K562 (cell line): ENCODE data around the gene ZCCHC14. TPM values are rescaled to one million over a fixed set of nuclear protein-coding genes. Genes with fewer than 3 reads are reported as not detected.

Source experiments
- CHD4 ChIP-seq: fragments of 200-600 bp; sonication (generic); IDR thresholded peaks from 3 replicates; pipeline ENCODE4 v1.6.1; 2012; ENCODE audit warnings: low read depth, mild to moderate bottlenecking, mixed read lengths, low read length, inconsistent platforms; ENCODE audit not compliant: insufficient read depth, insufficient replicate concordance, poor library complexity, severe bottlenecking
- ERF ChIP-seq: fragments of 450-650 bp; formaldehyde crosslinking; IDR thresholded peaks from 2 replicates; pipeline ENCODE4 v1.4.0; 2020; ENCODE audit warnings: mild to moderate bottlenecking, mixed read lengths
- FOXK1 ChIP-seq: sonication (generic); formaldehyde crosslinking; IDR thresholded peaks from 2 replicates; pipeline ENCODE4 v1.8.0; 2022; ENCODE audit warnings: missing genetic modification reagents, mild to moderate bottlenecking, borderline replicate concordance
- GTF2F1 ChIP-seq: IDR thresholded peaks from 2 replicates; pipeline ENCODE4 v1.6.1; 2011; ENCODE audit warnings: low read depth, low read length, improper control_type of control experiment
- GTF3C2 ChIP-seq: IDR thresholded peaks from 3 replicates; pipeline ENCODE4 v1.6.1; 2011; ENCODE audit warnings: borderline replicate concordance, mild to moderate bottlenecking, moderate library complexity; ENCODE audit not compliant: insufficient read length; ENCODE audit errors: extremely low read depth
- HMGN3 ChIP-seq: IDR thresholded peaks from 2 replicates; pipeline ENCODE4 v1.6.1; 2011; ENCODE audit warnings: borderline replicate concordance, low read depth, mild to moderate bottlenecking, mixed read lengths, low read length; ENCODE audit not compliant: insufficient read length; ENCODE audit errors: extremely low read depth
- KDM2B ChIP-seq: fragments of 250-450 bp; sonication (Bioruptor Pico); IDR thresholded peaks from 2 replicates; pipeline ENCODE4 v1.8.0; 2021; ENCODE audit warnings: mild to moderate bottlenecking, moderate library complexity
- KLF16 ChIP-seq: IDR thresholded peaks from 2 replicates; pipeline ENCODE4 v1.6.1; 2016; ENCODE audit warnings: antibody characterized with exemption
- OTX1 ChIP-seq: fragments of 450-650 bp; formaldehyde crosslinking; IDR thresholded peaks from 2 replicates; pipeline ENCODE4 v1.4.0; 2022; ENCODE audit warnings: mild to moderate bottlenecking
- PHF20 ChIP-seq: fragments of 450-650 bp; IDR thresholded peaks from 2 replicates; pipeline ENCODE4 v1.6.1; 2018; ENCODE audit not compliant: partially characterized antibody
- RNF2 ChIP-seq: sonication (generic); IDR thresholded peaks from 2 replicates; pipeline ENCODE4 v1.6.1; 2016
- SAFB ChIP-seq: fragments of 200-400 bp; formaldehyde crosslinking; IDR thresholded peaks from 2 replicates; pipeline ENCODE4 v1.6.1; 2017; ENCODE audit warnings: low read depth, low read length, borderline replicate concordance
- SIRT6 ChIP-seq: IDR thresholded peaks from one replicate; pipeline ENCODE4 v1.6.1; 2012; ENCODE audit warnings: low read depth, mild to moderate bottlenecking, control low read depth, inconsistent platforms, low read length, moderate library complexity
- TAF15 ChIP-seq: fragments of 200-400 bp; formaldehyde crosslinking; IDR thresholded peaks from 2 replicates; pipeline ENCODE4 v1.6.1; 2017; ENCODE audit warnings: mild to moderate bottlenecking, low read depth, low read length, moderate library complexity
- TCF3 ChIP-seq: sonication (generic); formaldehyde crosslinking; IDR thresholded peaks from 2 replicates; pipeline ENCODE4 v1.4.0; 2020; ENCODE audit warnings: mild to moderate bottlenecking, missing genetic modification reagents
- TEAD1 ChIP-seq, 2 experiments: fragments of 450-650 bp in 1 of 2; sonication (generic) in 1 of 2; formaldehyde crosslinking; IDR thresholded peaks; 2 replicates each; pipeline versions ENCODE4 v1.4.0 to v1.8.0; 2020 to 2022; ENCODE audit warnings: mild to moderate bottlenecking in 2 of 2, missing genetic modification reagents in 1 of 2
- THAP12 ChIP-seq: fragments of 250-450 bp; sonication (Bioruptor Pico); IDR thresholded peaks from 2 replicates; pipeline ENCODE4 v1.9.0; 2021; ENCODE audit warnings: mild to moderate bottlenecking, inconsistent platforms
- XRCC4 ChIP-seq: IDR thresholded peaks from one replicate; pipeline ENCODE4 v1.6.1; 2011; ENCODE audit not compliant: insufficient read depth, insufficient read length; ENCODE audit errors: extremely low read depth
- ZEB2 ChIP-seq: fragments of 450-650 bp; IDR thresholded peaks from 2 replicates; pipeline ENCODE4 v1.6.1; 2016
- ZNF12 ChIP-seq: sonication (generic); formaldehyde crosslinking; IDR thresholded peaks from 2 replicates; pipeline ENCODE4 v1.4.0; 2020; ENCODE audit warnings: mild to moderate bottlenecking, missing genetic modification reagents
- ZNF121 ChIP-seq: sonication (generic); formaldehyde crosslinking; conservative IDR thresholded peaks from 2 replicates; pipeline ENCODE4 v1.8.0; 2022; ENCODE audit warnings: missing genetic modification reagents
- ZNF696 ChIP-seq: fragments of 250-450 bp; sonication (Bioruptor Pico); conservative IDR thresholded peaks from 2 replicates; pipeline ENCODE4 v1.4.0; 2020; ENCODE audit warnings: mild to moderate bottlenecking, moderate library complexity
- polyA plus RNA-seq, 8 experiments: library from polyadenylated mRNA; depleted of rRNA in 4 of 8; stranded (reverse) in 5 of 8; unstranded in 3 of 8; fragments of >200 nt; fragmentation: Nextera tagmentation in 2 of 8; fragmentation: Illumina TruSeq in 1 of 8; extraction: Ambion mirVana in 2 of 8; extraction: Trizol in 1 of 8; gene quantifications; 2 replicates each; pipeline versions ENCODE4 v1.2.1 to v1.2.3, GENCODE V29; 2011 to 2014; ENCODE audit warnings: inconsistent platforms in 1 of 8, missing spikeins in 1 of 8
- total RNA-seq, 7 experiments: library from RNA; depleted of rRNA in 6 of 7; stranded (reverse); fragments of >200 nt in 6 of 7; fragmentation: Illumina TruSeq in 2 of 7; extraction: Trizol in 2 of 7; gene quantifications; 2 replicates each; pipeline versions ENCODE4 v1.2.1 to v1.2.3, GENCODE V29; 2011 to 2021; ENCODE audit warnings: low replicate concordance in 1 of 7
- TF ChIP-seq, protein P1 (sequence below): IDR thresholded peaks from 2 replicates; pipeline ENCODE4 v1.6.1; 2011; ENCODE audit not compliant: insufficient read length; ENCODE audit errors: extremely low read depth

Gene ZCCHC14
- total and polyA plus RNA-seq, 9 of the 15 experiments (the other 6 are each of a cell fraction or from before 2014, with no cell fraction given) = 1.5 to 12.4 (median 2.9) TPM

- no peak for TF ChIP-seq GTF3C2
- no peak for TF ChIP-seq ZNF696 (CRISPR knock-in tag)
- TF ChIP-seq TEAD1 (CRISPR knock-in tag; IDR thresholded peaks at IDR 0.05) = peak in 1 of 2 experiments; percentile 78; a peak in 1 of 4 replicates
- no peak for TF ChIP-seq HMGN3
- TF ChIP-seq ZNF121 (CRISPR knock-in tag) = no peak
- no peak for TF ChIP-seq ZNF12
- TF ChIP-seq SIRT6 = no peak
- TF ChIP-seq FOXK1 = peak; percentile 59; the same call in 1 of the 2 replicates
- TF ChIP-seq SAFB = no peak
- TF ChIP-seq CHD4 = no peak
- TF ChIP-seq RNF2 = peak; percentile 61; the same call in 1 of the 2 replicates
- no peak for TF ChIP-seq GTF2F1
- no peak for TF ChIP-seq KDM2B (CRISPR knock-in tag)
- 0 out of 2 replicates have a peak, but pooled peaks have one; percentile 6 for TF ChIP-seq TCF3 (CRISPR knock-in tag)
- TF ChIP-seq KLF16 = no peak
- TF ChIP-seq PHF20 = no peak
- 0 out of 2 replicates have a peak, but pooled peaks have one; percentile 12 for TF ChIP-seq ZEB2
- TF ChIP-seq, protein P1, sequence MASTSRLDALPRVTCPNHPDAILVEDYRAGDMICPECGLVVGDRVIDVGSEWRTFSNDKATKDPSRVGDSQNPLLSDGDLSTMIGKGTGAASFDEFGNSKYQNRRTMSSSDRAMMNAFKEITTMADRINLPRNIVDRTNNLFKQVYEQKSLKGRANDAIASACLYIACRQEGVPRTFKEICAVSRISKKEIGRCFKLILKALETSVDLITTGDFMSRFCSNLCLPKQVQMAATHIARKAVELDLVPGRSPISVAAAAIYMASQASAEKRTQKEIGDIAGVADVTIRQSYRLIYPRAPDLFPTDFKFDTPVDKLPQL = no peak
- TF ChIP-seq OTX1 (CRISPR knock-in tag) = no peak
- TF ChIP-seq TAF15 = no peak
- peak; percentile 45; the same call in 1 of the 2 replicates for TF ChIP-seq THAP12 (CRISPR knock-in tag)
- no peak for TF ChIP-seq XRCC4
- 0 out of 2 replicates have a peak, but pooled peaks have one; percentile 67 for TF ChIP-seq ERF (CRISPR knock-in tag)
These were observed 104.6 kb downstream of the ZCCHC14 start (continued) for GRCh38 chr16:87387942-87388817.
